DMS114 treated with DMSO at 0.1 percent for 48 hours (cell line): ENCODE data around the gene DCANP1.

Source experiments
- DNase-seq: peaks from one replicate; lab custom pipeline; 2025; ENCODE audit not compliant: unreplicated experiment; lab: John Stamatoyannopoulos, UW

The DCANP1 gene

GRCh38 chr5:135480511-135480910 lies 33.4 kb upstream of the DCANP1 start:
- DNase-seq, result no peak

- DNase-seq, result no peak
These were observed 31.8 kb upstream of the DCANP1 start for GRCh38 chr5:135478938-135479337.

- DNase-seq, result no peak
These were observed 30.5 kb upstream of the DCANP1 start for GRCh38 chr5:135477613-135478066.

GRCh38 chr5:135476615-135477581 lies 29.8 kb upstream of the DCANP1 start:
- DNase-seq, result no peak

- DNase-seq, result no peak
These were observed 27.0 kb upstream of the DCANP1 start for GRCh38 chr5:135473956-135474670.

- no peak for DNase-seq
These were observed 25.0 kb upstream of the DCANP1 start for GRCh38 chr5:135472141-135472540.

- DNase-seq, result no peak
These were observed 24.6 kb upstream of the DCANP1 start for GRCh38 chr5:135471726-135472125.

GRCh38 chr5:135469911-135470310 lies 22.8 kb upstream of the DCANP1 start:
- no peak for DNase-seq

GRCh38 chr5:135468541-135468940 lies 21.4 kb upstream of the DCANP1 start:
- no peak for DNase-seq

- DNase-seq, result no peak
These were observed 20.8 kb upstream of the DCANP1 start for GRCh38 chr5:135467871-135468485.

GRCh38 chr5:135467051-135467625 lies 20.0 kb upstream of the DCANP1 start:
- no peak for DNase-seq

GRCh38 chr5:135466178-135467050 lies 19.3 kb upstream of the DCANP1 start:
- DNase-seq, result peak; percentile 72

GRCh38 chr5:135465391-135466122 lies 18.4 kb upstream of the DCANP1 start:
- no peak for DNase-seq

- DNase-seq, result peak; percentile 4
These were observed 15.2 kb upstream of the DCANP1 start for GRCh38 chr5:135462304-135462703.

GRCh38 chr5:135461481-135462151 lies 14.5 kb upstream of the DCANP1 start:
- DNase-seq, result no peak

GRCh38 chr5:135460246-135461033 lies 13.3 kb upstream of the DCANP1 start:
- no peak for DNase-seq

GRCh38 chr5:135458921-135459331 lies 11.8 kb upstream of the DCANP1 start:
- DNase-seq, result no peak

- no peak for DNase-seq
These were observed 11.2 kb upstream of the DCANP1 start for GRCh38 chr5:135458356-135458755.
